Kidney (tissue), 14 donors: Measurements from ENCODE around the gene DENND1B. TPM values are rescaled to one million over a fixed set of nuclear protein-coding genes. Genes with fewer than 3 reads are reported as not detected.

Source experiments
- DNase-seq, 5 donors: peaks; one replicate each; pipeline ENCODE4 v3.0.0-alpha.2; 2013 to 2020
- FAIRE-seq: peaks from 2 replicates; lab custom pipeline; 2012; peaks lifted over from hg19 to GRCh38; lab: Jason Lieb, UNC
- H3K27ac ChIP-seq, 2 donors: one replicate each; pipeline ENCODE4 v1.7.0; 2013; ENCODE audit warnings: low read depth in 2 of 2, low read length in 2 of 2, inconsistent platforms in 1 of 2
- H3K27me3 ChIP-seq: one replicate; pipeline ENCODE4 v1.7.1; 2013; ENCODE audit warnings: low read length, inconsistent platforms; ENCODE audit not compliant: control insufficient read depth, insufficient read depth
- H3K36me3 ChIP-seq, 3 donors: one replicate each; pipeline versions ENCODE4 v1.7.0 to v1.7.1; 2013; ENCODE audit warnings: low read length in 3 of 3, control low read depth in 1 of 3, inconsistent platforms in 1 of 3; ENCODE audit not compliant: insufficient read depth in 3 of 3, control insufficient read depth in 2 of 3
- H3K4me1 ChIP-seq, 3 donors: one replicate each; pipeline versions ENCODE4 v1.7.0 to v1.7.1; 2013; ENCODE audit warnings: low read length in 3 of 3, inconsistent platforms in 1 of 3, low read depth in 1 of 3; ENCODE audit not compliant: control insufficient read depth in 2 of 3, insufficient read depth in 2 of 3
- H3K4me3 ChIP-seq, 3 donors: one replicate each; pipeline versions ENCODE4 v1.7.0 to v1.8.1; 2013; ENCODE audit warnings: low read length in 3 of 3, control low read depth in 1 of 3, inconsistent platforms in 1 of 3
- H3K9ac ChIP-seq, 3 donors: one replicate each; pipeline versions ENCODE4 v1.7.0 to v1.7.1; 2013; ENCODE audit warnings: low read length in 3 of 3, control low read depth in 1 of 3, inconsistent platforms in 1 of 3
- H3K9me3 ChIP-seq, 3 donors: one replicate each; pipeline versions ENCODE4 v1.7.0 to v1.7.1; 2013; ENCODE audit warnings: low read length in 3 of 3, control low read depth in 1 of 3, inconsistent platforms in 1 of 3; ENCODE audit not compliant: control insufficient read depth in 2 of 3, insufficient read depth in 1 of 3
- CTCF ChIP-seq: IDR thresholded peaks from 3 replicates; pipeline ENCODE4 v1.5.1; 2012; ENCODE audit warnings: mild to moderate bottlenecking, moderate library complexity, borderline replicate concordance; ENCODE audit not compliant: insufficient read depth; ENCODE audit errors: extremely low read depth
- intact Hi-C: fragments of 100-400 bp; cut with DNase I; formaldehyde crosslinking; loops from one replicate; pipeline ENCODE4 v1.11.1; 2022
- polyA plus RNA-seq: library from polyadenylated mRNA; stranded (reverse); fragments of 350-450 nt; fragmentation: Illumina TruSeq; extraction: RNeasy Lipid Tissue Mini Kit (QIAGEN cat#74804); gene quantifications from one replicate; pipeline ENCODE4 v1.2.3, GENCODE V29; 2014; ENCODE audit warnings: low read depth, low replicate concordance; ENCODE audit not compliant: insufficient read depth
- total RNA-seq: library from RNA; stranded (reverse); fragmentation: NEBNext Ultra II Directional; extraction: Animal tissue kit (Norgen Biotek cat#: 25700); gene quantifications from one replicate; pipeline ENCODE4 v1.2.1, GENCODE V29; 2021
- donor health status: control.
- donor health status: control.
- donor health status: control.
- donor health status: control.
- donor health status: control.
- donor health status: DM: yes; HTN: yes; CAD: no.
- donor health status: Normal renal cell carcinoma (clear cell type).

Gene DENND1B
- total and polyA plus RNA-seq, 2 donors from 2014 or later, result 3.1 to 20.6 TPM

DNA sequence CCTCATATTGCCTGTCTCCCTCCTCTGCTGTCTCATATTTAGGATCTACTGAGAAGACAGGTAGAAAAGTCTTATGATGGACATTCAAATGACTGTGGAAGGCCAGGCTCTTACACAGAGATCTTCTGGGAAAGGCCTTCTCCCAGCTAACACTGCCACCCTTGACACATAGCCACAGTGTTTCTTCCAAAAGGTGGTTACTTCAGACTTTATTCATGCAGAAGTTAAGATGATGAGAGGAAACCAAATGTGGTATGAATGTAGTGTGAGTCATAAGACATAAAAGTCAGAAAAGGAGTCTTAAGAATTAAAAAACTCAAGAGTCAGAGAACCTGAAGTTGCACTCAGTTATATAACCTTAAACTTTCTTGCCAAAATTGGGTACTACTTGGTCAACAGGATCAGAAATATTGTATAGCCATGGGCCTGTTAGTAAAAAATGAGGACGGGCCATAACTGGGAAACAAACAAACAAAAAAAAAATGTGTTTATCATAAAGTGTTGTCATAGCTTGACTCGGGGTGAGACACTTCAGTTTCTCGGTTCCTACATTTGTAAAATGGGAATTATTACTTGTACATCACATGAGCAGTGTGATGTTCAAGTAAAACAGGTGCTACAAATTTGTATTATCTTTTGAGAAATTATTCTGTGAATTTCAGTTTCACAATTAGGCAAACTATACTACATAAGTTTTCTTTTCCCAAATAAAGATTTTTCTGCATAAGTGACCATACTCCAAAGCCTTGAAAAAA, 1.2 kb upstream of the DENND1B start:
- H3K9ac ChIP-seq, result no peak overlapping the region

GRCh38 chr1:197774466-197775281, 606 bp downstream of the DENND1B start:
- intact Hi-C loops, result no loop called here
- FAIRE-seq, result no peak
- H3K27ac ChIP-seq, result peak overlapping the region; percentile 83 to 91
- H3K36me3 ChIP-seq, result no peaks in the 10 kb centered on the region
- H3K9me3 ChIP-seq, result no peaks in the 10 kb centered on the region
- TF ChIP-seq CTCF, result no peak
- no peaks in the 10 kb centered on the region for H3K27me3 ChIP-seq
- DNase-seq, result peak in 3 of 5 donors; percentile 66 to 84 (median 73)
- H3K4me1 ChIP-seq, result peaks cover 0 to 12% (median 8%) of the 10 kb centered on the region in 3 donors
- peak overlapping the region; percentile 52 to 83 (median 58) for H3K9ac ChIP-seq
- H3K4me3 ChIP-seq, result peak overlapping the region; percentile 64 to 87 (median 66)

More for the DNA sequence above, 1.2 kb upstream of the DENND1B start:
- H3K36me3 ChIP-seq, result no peaks in the 10 kb centered on the region
- no peaks in the 10 kb centered on the region for H3K27me3 ChIP-seq
- no peak overlapping the region for H3K4me3 ChIP-seq
- DNase-seq (no peak), FAIRE-seq (no peak)
- H3K9me3 ChIP-seq, result no peaks in the 10 kb centered on the region
- peaks cover 0 to 12% (median 8%) of the 10 kb centered on the region in 3 donors for H3K4me1 ChIP-seq
- intact Hi-C loops, result no loop called here
- H3K27ac ChIP-seq, result peak overlapping the region; percentile 83 to 91
- no peak for TF ChIP-seq CTCF

GRCh38 chr1:197773856-197774255, 1.4 kb downstream of the DENND1B start:
- Histone ChIP-seq H3K36me3 (no peaks in the 10 kb centered on the region), H3K9ac (peak overlapping the region in 2 of 3 donors; percentile 58 to 83), H3K27me3 (no peaks in the 10 kb centered on the region), H3K4me1 (peaks cover 0 to 12% (median 8%) of the 10 kb centered on the region in 3 donors), H3K4me3 (peak overlapping the region in 2 of 3 donors; percentile 64 to 87), H3K9me3 (no peaks in the 10 kb centered on the region), H3K27ac (no peak overlapping the region)
- peak in 2 of 5 donors; percentile 8 to 25 for DNase-seq
- TF ChIP-seq CTCF, result no peak
- FAIRE-seq, result no peak
- intact Hi-C loops, result no loop called here
